ENCODE measurements around the gene KRT16. TPM values are rescaled to one million over a fixed set of nuclear protein-coding genes. Genes with fewer than 3 reads are reported as not detected.

Gene KRT16
- total RNA-seq, 1 donor from 2014 or later = not detected

GRCh38 chr17:41594363-41594915, 18.1 kb downstream of the KRT16 start:
- no peak overlapping the region for H3K27ac Mint-ChIP-seq
- no peak for DNase-seq (ENCODE audit: low spot score)
- Histone ChIP-seq H3K27ac (no peak overlapping the region), H3K4me3 (no peak overlapping the region), H3K79me2 (ENCODE audit: low read depth) (no peaks in the 10 kb centered on the region), H3K9ac (no peak overlapping the region), H2AFZ (replicated peaks) (no peak overlapping the region), H3F3A (ENCODE audit: low read depth) (no peaks in the 10 kb centered on the region), H3K27me3 (no peaks in the 10 kb centered on the region), H3K9me3 (ENCODE audit: low read depth) (no peaks in the 10 kb centered on the region), H3K4me1 (no peaks in the 10 kb centered on the region), H4K20me1 (ENCODE audit: low read depth) (no peaks in the 10 kb centered on the region), H3K4me2 (no peak overlapping the region), H3K36me3 (no peaks in the 10 kb centered on the region)
- no peak overlapping the region for H3K4me3 Mint-ChIP-seq
- H3K27me3 Mint-ChIP-seq (ENCODE audit: insufficient read depth, low read depth) = peaks cover 18% of the 10 kb centered on the region
- H3K9me3 Mint-ChIP-seq = no peaks in the 10 kb centered on the region
- H3K4me1 Mint-ChIP-seq = peaks cover 2% of the 10 kb centered on the region
- H3K36me3 Mint-ChIP-seq = no peaks in the 10 kb centered on the region
- TF ChIP-seq EZH2phosphoT487 (IDR thresholded peaks at IDR 0.05) (no peak), EZH2 (IDR thresholded peaks at IDR 0.05) (no peak)
- TF ChIP-seq, protein P1, sequence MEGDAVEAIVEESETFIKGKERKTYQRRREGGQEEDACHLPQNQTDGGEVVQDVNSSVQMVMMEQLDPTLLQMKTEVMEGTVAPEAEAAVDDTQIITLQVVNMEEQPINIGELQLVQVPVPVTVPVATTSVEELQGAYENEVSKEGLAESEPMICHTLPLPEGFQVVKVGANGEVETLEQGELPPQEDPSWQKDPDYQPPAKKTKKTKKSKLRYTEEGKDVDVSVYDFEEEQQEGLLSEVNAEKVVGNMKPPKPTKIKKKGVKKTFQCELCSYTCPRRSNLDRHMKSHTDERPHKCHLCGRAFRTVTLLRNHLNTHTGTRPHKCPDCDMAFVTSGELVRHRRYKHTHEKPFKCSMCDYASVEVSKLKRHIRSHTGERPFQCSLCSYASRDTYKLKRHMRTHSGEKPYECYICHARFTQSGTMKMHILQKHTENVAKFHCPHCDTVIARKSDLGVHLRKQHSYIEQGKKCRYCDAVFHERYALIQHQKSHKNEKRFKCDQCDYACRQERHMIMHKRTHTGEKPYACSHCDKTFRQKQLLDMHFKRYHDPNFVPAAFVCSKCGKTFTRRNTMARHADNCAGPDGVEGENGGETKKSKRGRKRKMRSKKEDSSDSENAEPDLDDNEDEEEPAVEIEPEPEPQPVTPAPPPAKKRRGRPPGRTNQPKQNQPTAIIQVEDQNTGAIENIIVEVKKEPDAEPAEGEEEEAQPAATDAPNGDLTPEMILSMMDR (IDR thresholded peaks at IDR 0.05) = no peak

DNA sequence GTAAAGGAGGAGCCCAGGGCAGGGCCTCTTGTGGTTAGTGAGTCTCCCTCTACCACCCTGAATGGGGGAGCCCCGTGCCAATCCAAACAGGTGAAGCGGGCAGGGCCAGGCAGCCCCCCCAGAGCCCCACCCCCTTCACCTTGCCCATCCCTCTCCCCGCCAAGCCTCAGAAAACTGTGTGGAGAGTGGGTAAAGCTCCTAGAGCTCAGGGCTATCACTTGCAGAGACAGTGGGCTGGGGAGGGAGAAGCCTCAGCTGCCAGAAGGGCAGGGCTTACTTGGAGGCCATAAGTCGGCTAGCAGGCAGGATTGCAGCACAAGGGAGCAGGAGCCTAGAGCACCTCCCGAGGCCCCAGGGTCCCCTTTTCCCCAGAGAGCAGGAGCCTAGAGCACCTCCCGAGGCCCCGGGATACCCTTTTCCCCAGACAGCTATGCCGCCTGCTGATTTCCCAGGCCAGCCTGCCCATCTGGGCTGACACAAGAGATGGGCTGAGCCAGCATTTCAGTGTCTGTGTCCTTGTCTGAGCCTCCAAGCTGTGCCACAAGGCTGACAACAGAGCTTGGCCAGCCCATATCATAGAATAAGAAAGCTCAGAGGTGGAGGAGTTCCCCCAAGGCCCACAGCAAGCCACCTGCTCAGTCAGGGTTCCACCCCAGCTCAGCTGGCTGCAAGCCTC, 19.1 kb downstream of the KRT16 start:
- DNase-seq (ENCODE audit: low spot score) = no peak
- H4K20me1 ChIP-seq (ENCODE audit: low read depth) = no peaks in the 10 kb centered on the region
- no peak overlapping the region for H3K4me2 ChIP-seq
- no peaks in the 10 kb centered on the region for H3K36me3 Mint-ChIP-seq
- no peaks in the 10 kb centered on the region for H3K36me3 ChIP-seq
- H2AFZ ChIP-seq (replicated peaks) = peak overlapping the region; percentile 72
- TF ChIP-seq EZH2phosphoT487 (IDR thresholded peaks at IDR 0.05) (no peak), EZH2 (IDR thresholded peaks at IDR 0.05) (no peak)
- TF ChIP-seq, protein P1 (IDR thresholded peaks at IDR 0.05) = no peak
- H3K4me1 ChIP-seq = no peaks in the 10 kb centered on the region
- H3K27me3 Mint-ChIP-seq (ENCODE audit: insufficient read depth, low read depth) = peaks cover 19% of the 10 kb centered on the region
- H3K9me3 ChIP-seq (ENCODE audit: low read depth) = no peaks in the 10 kb centered on the region
- H3K27me3 ChIP-seq = no peaks in the 10 kb centered on the region
- H3F3A ChIP-seq (ENCODE audit: low read depth) = no peaks in the 10 kb centered on the region
- H3K9me3 Mint-ChIP-seq = no peaks in the 10 kb centered on the region
- no peak overlapping the region for H3K4me3 ChIP-seq
- no peak overlapping the region for H3K27ac Mint-ChIP-seq
- no peak overlapping the region for H3K9ac ChIP-seq
- peaks cover 2% of the 10 kb centered on the region for H3K4me1 Mint-ChIP-seq
- H3K4me3 Mint-ChIP-seq = no peak overlapping the region
- no peak overlapping the region for H3K27ac ChIP-seq
- no peaks in the 10 kb centered on the region for H3K79me2 ChIP-seq (ENCODE audit: low read depth)

DNA sequence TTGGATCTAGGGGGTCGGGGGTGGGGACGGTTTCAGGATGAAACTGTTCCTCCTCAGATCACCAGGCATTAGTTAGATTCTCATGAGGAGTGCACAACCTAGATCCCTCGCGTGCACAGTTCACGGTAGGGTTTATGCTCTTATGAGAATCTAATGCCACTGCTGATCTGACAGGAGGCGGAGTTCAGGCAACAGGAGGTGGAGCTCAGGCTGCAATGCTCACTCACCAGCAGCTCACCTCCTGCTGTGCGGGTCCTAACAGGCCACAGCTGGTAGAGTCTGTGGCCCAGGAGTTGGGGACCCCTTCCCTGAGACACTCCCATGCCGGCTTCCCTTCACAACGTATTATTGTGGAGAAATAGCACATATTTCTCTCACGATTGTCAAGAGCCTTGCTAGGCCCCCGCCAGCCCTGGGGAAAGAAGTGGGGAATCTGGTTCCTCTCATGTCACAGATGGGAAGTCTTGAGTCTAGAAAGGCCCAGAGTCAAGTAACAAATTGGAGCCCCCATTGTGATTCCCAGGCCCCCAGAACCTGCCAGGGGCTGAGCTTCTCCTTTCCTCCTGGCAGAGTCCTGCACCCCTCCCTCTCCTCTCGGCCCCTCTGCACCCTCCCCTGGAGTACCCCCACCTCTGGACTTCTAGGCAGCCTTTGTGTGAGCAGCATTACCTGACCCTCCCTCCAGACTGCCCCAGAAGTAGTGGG, 19.8 kb downstream of the KRT16 start:
- Histone ChIP-seq H4K20me1 (ENCODE audit: low read depth) (no peaks in the 10 kb centered on the region), H3K27ac (no peak overlapping the region), H3K4me2 (no peak overlapping the region), H3F3A (ENCODE audit: low read depth) (no peaks in the 10 kb centered on the region), H3K9ac (no peak overlapping the region), H2AFZ (replicated peaks) (peak overlapping the region; percentile 72), H3K27me3 (no peaks in the 10 kb centered on the region), H3K9me3 (ENCODE audit: low read depth) (no peaks in the 10 kb centered on the region), H3K79me2 (ENCODE audit: low read depth) (no peaks in the 10 kb centered on the region), H3K36me3 (no peaks in the 10 kb centered on the region), H3K4me3 (no peak overlapping the region), H3K4me1 (no peaks in the 10 kb centered on the region)
- no peak overlapping the region for H3K4me3 Mint-ChIP-seq
- H3K27me3 Mint-ChIP-seq (ENCODE audit: insufficient read depth, low read depth) = peaks cover 19% of the 10 kb centered on the region
- peak; percentile 16 for DNase-seq (ENCODE audit: low spot score)
- TF ChIP-seq, protein P1 (IDR thresholded peaks at IDR 0.05) = no peak
- no peaks in the 10 kb centered on the region for H3K9me3 Mint-ChIP-seq
- no peak overlapping the region for H3K27ac Mint-ChIP-seq
- no peaks in the 10 kb centered on the region for H3K36me3 Mint-ChIP-seq
- peaks cover 2% of the 10 kb centered on the region for H3K4me1 Mint-ChIP-seq
